ENCODE data around the gene CD44.

The CD44 gene

GRCh38 chr11:35154952-35155351 is 16.0 kb downstream of the CD44 start:
- Histone ChIP-seq H3K4me1 (ENCODE audit: control insufficient read depth, insufficient read depth, low read length) (peaks cover 23% of the 10 kb centered on the region), H3K9ac (ENCODE audit: low read length) (no peak overlapping the region), H3K27me3 (ENCODE audit: control insufficient read depth, insufficient read depth, low read length) (no peaks in the 10 kb centered on the region), H3K4me3 (ENCODE audit: low read length) (no peak overlapping the region), H3K9me3 (ENCODE audit: control insufficient read depth, low read length) (no peaks in the 10 kb centered on the region), H3K36me3 (ENCODE audit: control insufficient read depth, insufficient read depth, low read length) (no peaks in the 10 kb centered on the region)

DNA sequence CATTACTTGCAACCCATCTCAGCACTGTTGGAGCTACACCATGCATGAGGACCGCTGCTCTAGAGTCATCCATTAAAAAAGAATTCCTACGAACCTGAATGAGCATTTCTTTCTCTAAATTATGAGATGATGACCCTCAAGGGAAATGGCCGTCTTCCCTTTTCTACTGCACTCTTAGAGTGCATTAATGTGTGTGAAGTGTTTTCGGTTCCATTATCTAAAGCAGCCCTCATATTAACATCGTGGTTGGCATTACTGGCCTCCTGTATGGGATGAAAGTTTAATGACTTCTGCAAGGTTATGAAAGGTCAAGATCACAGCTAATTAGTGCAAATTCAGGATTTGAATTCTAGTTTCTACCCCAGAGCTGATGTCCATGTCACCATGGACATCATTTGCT is 16.7 kb downstream of the CD44 start:
- Histone ChIP-seq H3K9me3 (ENCODE audit: control insufficient read depth, low read length) (no peaks in the 10 kb centered on the region), H3K27me3 (ENCODE audit: control insufficient read depth, insufficient read depth, low read length) (no peaks in the 10 kb centered on the region), H3K36me3 (ENCODE audit: control insufficient read depth, insufficient read depth, low read length) (no peaks in the 10 kb centered on the region), H3K4me1 (ENCODE audit: control insufficient read depth, insufficient read depth, low read length) (peaks cover 23% of the 10 kb centered on the region), H3K9ac (ENCODE audit: low read length) (no peak overlapping the region), H3K4me3 (ENCODE audit: low read length) (no peak overlapping the region)

DNA sequence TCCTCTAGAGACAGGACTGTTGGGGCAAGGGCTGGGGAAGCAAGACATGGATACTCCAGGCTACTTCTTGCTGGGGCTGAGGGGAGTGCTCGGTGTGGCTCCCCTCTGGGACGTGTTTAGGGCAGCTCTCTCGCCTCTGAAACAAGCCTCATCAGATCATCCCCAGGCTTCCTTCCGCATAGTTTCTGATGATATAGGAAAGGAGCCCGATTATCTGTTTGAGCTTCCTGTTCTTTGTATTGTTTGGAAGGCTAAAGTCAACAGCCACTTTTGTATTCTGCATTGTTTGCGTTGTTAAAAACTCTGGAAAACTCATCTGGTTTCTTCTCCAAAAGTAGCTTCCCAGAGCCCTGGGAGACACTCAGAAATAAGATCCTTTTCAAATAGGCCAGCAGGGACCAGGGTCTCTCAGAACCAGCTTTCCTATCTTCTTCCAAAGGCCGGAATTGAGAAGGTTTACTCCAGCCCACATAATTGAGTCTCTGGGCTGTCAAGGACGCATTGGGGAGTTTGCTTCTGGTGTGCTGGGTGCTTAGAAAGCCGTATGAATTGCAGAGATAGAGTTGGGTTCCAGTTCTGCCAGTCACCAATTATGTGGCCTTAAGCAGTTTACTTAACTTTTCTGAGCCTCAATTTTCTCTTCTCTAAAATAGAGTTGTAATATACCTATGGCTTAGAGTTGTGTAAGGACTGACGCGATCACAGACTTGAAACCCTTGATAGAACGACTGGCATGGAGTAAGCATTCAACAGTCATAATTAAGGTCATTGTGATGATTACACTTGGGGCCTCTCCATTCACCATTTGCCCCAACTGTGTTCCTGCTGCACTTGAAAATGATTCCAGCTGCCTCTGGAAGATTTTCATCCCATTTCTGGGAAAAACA is 19.1 kb downstream of the CD44 start:
- H3K4me1 ChIP-seq (ENCODE audit: control insufficient read depth, insufficient read depth, low read length), result peaks cover 23% of the 10 kb centered on the region
- H3K27me3 ChIP-seq (ENCODE audit: control insufficient read depth, insufficient read depth, low read length), result no peaks in the 10 kb centered on the region
- H3K9ac ChIP-seq (ENCODE audit: low read length), result no peak overlapping the region
- H3K36me3 ChIP-seq (ENCODE audit: control insufficient read depth, insufficient read depth, low read length), result no peaks in the 10 kb centered on the region
- H3K4me3 ChIP-seq (ENCODE audit: low read length), result peak overlapping the region; percentile 3
- no peaks in the 10 kb centered on the region for H3K9me3 ChIP-seq (ENCODE audit: control insufficient read depth, low read length)

DNA sequence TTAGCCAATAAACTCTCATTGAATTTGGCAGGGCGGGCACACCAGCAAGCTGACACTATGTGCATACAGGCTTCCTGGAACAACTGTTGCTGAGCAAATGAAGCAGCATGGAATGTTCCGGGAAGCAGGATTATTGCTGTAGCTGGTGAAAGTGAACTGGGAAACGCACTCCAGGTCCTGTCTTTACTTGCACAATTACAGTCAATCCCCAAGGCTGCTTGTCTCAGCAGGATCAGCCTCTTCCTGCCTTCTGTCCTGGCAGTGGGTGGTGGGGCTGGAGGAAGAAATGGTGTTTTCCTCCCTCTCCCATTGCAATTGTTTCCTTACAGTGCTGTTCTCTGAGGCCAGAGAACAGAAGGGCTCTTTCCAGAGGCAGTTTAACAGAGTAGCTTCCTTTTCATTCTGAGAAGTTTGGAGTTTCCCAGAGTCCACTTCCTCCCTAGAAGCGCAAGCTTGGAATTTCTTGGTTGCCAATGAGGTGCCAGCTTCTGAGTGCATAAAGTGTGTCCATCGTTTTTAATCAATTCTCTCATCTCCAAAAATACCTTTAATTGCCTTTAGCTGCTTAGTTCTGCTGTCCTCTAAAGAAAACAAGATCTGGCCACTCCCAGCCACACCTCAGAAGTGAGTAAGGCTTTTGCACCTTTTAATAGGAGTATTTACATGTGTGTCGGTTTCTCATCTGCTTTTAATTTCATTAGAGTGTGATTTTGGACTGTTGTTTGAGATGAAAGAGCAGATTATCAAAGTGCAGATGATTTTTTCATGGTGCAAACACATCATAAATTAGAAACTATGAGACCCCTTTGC is 19.9 kb downstream of the CD44 start:
- Histone ChIP-seq H3K36me3 (ENCODE audit: control insufficient read depth, insufficient read depth, low read length) (no peaks in the 10 kb centered on the region), H3K9me3 (ENCODE audit: control insufficient read depth, low read length) (no peaks in the 10 kb centered on the region), H3K4me1 (ENCODE audit: control insufficient read depth, insufficient read depth, low read length) (peaks cover 28% of the 10 kb centered on the region), H3K9ac (ENCODE audit: low read length) (no peak overlapping the region), H3K27me3 (ENCODE audit: control insufficient read depth, insufficient read depth, low read length) (no peaks in the 10 kb centered on the region), H3K4me3 (ENCODE audit: low read length) (peak overlapping the region; percentile 3)

DNA sequence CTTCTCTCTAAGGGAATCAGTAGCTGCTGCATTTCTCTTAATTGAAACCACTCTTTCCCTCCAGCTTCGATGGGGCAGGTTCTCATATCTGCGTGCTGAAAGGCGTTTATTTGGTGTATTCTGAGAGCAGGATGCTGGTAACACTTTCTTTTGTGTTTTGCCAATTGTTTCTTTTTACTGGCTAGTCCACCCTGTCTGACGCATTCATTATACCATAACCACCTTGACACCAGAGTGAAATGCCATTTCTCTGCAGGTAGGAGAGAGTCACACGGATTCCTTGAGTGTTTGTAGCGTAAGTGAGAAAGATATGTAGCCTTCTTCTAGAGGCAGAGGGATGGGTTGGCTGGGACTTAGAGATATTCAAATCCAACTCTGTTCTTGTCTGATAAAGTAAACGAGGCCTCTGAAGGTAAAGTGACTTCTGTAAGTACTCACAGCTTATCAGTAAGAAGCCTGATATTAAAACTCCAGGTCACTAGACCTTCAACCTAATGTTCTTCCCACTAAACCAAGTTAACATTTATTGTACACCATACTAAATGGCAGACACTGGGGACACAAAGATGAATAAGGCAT is 21.4 kb downstream of the CD44 start:
- no peaks in the 10 kb centered on the region for H3K9me3 ChIP-seq (ENCODE audit: control insufficient read depth, low read length)

GRCh38 chr11:35160902-35161597 is 22.1 kb downstream of the CD44 start:
- Histone ChIP-seq H3K36me3 (ENCODE audit: control insufficient read depth, insufficient read depth, low read length) (no peaks in the 10 kb centered on the region), H3K4me1 (ENCODE audit: control insufficient read depth, insufficient read depth, low read length) (peaks cover 43% of the 10 kb centered on the region), H3K27me3 (ENCODE audit: control insufficient read depth, insufficient read depth, low read length) (no peaks in the 10 kb centered on the region), H3K9me3 (ENCODE audit: control insufficient read depth, low read length) (no peaks in the 10 kb centered on the region), H3K9ac (ENCODE audit: low read length) (no peak overlapping the region), H3K4me3 (ENCODE audit: low read length) (no peak overlapping the region)

More for the DNA sequence above, 21.4 kb downstream of the CD44 start:
- H3K4me1 ChIP-seq (ENCODE audit: control insufficient read depth, insufficient read depth, low read length), result peaks cover 38% of the 10 kb centered on the region
- no peak overlapping the region for H3K9ac ChIP-seq (ENCODE audit: low read length)
- H3K27me3 ChIP-seq (ENCODE audit: control insufficient read depth, insufficient read depth, low read length), result no peaks in the 10 kb centered on the region
- H3K36me3 ChIP-seq (ENCODE audit: control insufficient read depth, insufficient read depth, low read length), result no peaks in the 10 kb centered on the region
- no peak overlapping the region for H3K4me3 ChIP-seq (ENCODE audit: low read length)

DNA sequence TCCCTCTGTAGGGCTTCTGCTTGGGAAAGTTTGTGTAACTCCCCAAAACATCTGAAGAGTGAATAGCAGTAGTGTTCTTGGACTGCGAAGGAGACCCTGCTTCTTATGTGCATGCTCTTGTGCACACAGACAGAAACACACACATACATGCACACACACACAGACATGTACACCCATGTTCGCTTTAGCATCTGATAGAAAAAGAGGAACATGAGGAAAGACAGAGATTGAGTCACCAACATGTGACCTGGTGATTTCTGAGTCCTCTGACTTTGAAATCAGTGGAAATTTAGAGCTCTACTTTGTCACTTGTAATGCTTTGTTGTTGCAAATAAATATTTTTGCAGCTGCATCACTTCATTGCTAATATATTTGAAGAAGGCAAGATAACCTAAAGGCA is 23.8 kb downstream of the CD44 start:
- H3K9me3 ChIP-seq (ENCODE audit: control insufficient read depth, low read length), result no peaks in the 10 kb centered on the region
- H3K4me3 ChIP-seq (ENCODE audit: low read length), result no peak overlapping the region
- peaks cover 50% of the 10 kb centered on the region for H3K4me1 ChIP-seq (ENCODE audit: control insufficient read depth, insufficient read depth, low read length)
- no peak overlapping the region for H3K9ac ChIP-seq (ENCODE audit: low read length)
- no peaks in the 10 kb centered on the region for H3K27me3 ChIP-seq (ENCODE audit: control insufficient read depth, insufficient read depth, low read length)
- no peaks in the 10 kb centered on the region for H3K36me3 ChIP-seq (ENCODE audit: control insufficient read depth, insufficient read depth, low read length)

DNA sequence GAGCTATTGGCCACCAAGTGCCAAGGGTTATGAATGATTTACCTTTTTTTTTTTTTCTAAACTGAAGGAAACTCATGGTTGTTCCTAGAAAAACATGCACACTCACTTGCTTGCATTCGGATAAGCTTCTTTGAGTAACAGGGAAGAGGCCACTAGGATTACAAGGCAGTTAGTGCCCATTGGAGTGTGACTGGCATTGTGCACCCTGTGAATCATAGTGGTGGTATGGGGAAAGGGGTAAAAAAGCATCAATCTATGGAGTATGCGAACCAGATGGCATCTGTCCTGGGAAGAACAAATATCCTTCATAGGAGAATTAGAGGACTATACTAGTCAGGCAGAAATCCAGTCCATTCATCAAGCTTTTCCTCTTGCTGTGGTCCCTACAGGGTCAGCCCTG is 24.2 kb downstream of the CD44 start:
- Histone ChIP-seq H3K9me3 (ENCODE audit: control insufficient read depth, low read length) (no peaks in the 10 kb centered on the region), H3K36me3 (ENCODE audit: control insufficient read depth, insufficient read depth, low read length) (no peaks in the 10 kb centered on the region), H3K9ac (ENCODE audit: low read length) (no peak overlapping the region), H3K4me3 (ENCODE audit: low read length) (no peak overlapping the region), H3K27me3 (ENCODE audit: control insufficient read depth, insufficient read depth, low read length) (no peaks in the 10 kb centered on the region), H3K4me1 (ENCODE audit: control insufficient read depth, insufficient read depth, low read length) (peaks cover 48% of the 10 kb centered on the region)

DNA sequence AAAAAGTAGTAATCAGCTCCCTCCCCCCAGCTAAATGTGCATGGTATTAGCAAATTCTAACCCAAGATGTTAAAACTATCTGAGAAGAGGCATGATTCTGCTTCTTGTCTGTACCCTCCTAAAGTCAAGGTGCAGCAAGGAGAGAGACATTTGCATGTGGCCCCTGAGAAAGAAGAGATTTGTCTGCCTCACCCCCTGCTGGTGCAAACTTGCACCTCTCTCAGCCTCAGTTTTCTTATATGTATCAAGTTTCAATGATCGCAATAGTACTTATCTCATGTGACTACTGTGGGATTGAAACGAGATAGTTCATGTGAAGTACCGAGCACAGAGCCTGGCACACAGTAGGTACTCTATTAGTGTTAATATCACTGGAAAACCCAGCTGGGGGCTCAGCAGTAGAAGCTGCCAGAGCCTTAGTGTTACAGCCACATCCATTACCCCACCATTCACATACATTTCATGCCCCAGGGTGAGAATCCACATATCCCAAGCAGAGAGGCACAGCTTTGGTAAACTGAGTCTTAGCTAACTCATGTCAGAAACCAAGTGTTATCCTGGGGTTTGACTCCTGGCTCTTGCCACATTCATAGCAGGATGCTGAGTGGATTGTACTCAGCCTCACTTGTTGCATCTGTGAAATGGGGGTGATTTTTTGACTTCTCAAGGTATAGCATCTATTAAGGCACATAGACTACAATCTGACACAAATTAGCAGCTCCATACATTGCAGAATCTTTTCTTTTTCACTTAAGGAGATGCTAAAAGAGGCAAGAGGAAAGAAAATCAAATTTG is 24.9 kb downstream of the CD44 start:
- H3K9ac ChIP-seq (ENCODE audit: low read length), result no peak overlapping the region
- no peaks in the 10 kb centered on the region for H3K27me3 ChIP-seq (ENCODE audit: control insufficient read depth, insufficient read depth, low read length)
- no peaks in the 10 kb centered on the region for H3K9me3 ChIP-seq (ENCODE audit: control insufficient read depth, low read length)
- no peaks in the 10 kb centered on the region for H3K36me3 ChIP-seq (ENCODE audit: control insufficient read depth, insufficient read depth, low read length)
- H3K4me3 ChIP-seq (ENCODE audit: low read length), result no peak overlapping the region
- peaks cover 41% of the 10 kb centered on the region for H3K4me1 ChIP-seq (ENCODE audit: control insufficient read depth, insufficient read depth, low read length)

DNA sequence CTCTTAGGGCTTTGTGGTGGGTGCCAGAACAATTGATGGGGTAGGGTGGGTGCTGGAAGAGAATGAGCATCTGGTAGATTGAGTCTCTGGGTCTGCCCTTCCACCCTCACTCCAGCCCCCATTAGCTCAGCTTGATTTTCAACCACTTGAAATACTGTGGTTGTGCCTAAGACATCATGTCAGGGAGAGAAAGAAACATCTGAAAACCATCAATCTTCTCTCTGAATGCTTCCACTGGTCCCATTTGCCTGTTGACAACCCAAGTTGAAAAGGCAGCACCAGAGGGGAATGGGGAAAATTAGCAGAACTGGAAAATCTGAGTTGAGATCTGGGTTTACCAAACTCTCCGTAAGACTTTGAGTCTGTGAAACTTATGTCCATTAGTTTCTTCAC is 26.1 kb downstream of the CD44 start:
- H3K4me1 ChIP-seq (ENCODE audit: control insufficient read depth, insufficient read depth, low read length), result peaks cover 32% of the 10 kb centered on the region

More for the DNA sequence above, 26.1 kb downstream of the CD44 start:
- Histone ChIP-seq H3K9ac (ENCODE audit: low read length) (no peak overlapping the region), H3K4me3 (ENCODE audit: low read length) (no peak overlapping the region), H3K9me3 (ENCODE audit: control insufficient read depth, low read length) (no peaks in the 10 kb centered on the region), H3K27me3 (ENCODE audit: control insufficient read depth, insufficient read depth, low read length) (no peaks in the 10 kb centered on the region), H3K36me3 (ENCODE audit: control insufficient read depth, insufficient read depth, low read length) (no peaks in the 10 kb centered on the region)
